SK-N-SH treated with all-trans-retinoic acid at 6 μM for 48 hours (cell line): Measurements from ENCODE around the gene GLDC.

ENCODE experiments used
- ATAC-seq: fragments of 200-7000 bp; cut with Tn5 transposase; 3 replicates; pipeline ENCODE4 v1.9.1; 2020; ENCODE audit warnings: mild to moderate bottlenecking, moderate library complexity
- ARNTL ChIP-seq: fragments of 450-650 bp; formaldehyde crosslinking; IDR thresholded peaks from 2 replicates; pipeline ENCODE4 v1.5.0; 2020; ENCODE audit warnings: low read depth, mild to moderate bottlenecking, moderate library complexity, borderline replicate concordance
- BACH2 ChIP-seq: fragments of 250-450 bp; sonication (Bioruptor Pico); IDR thresholded peaks from 2 replicates; pipeline ENCODE4 v1.9.0; 2021; ENCODE audit warnings: mild to moderate bottlenecking, borderline replicate concordance
- CSDC2 ChIP-seq: fragments of 250-450 bp; sonication (Bioruptor Pico); IDR thresholded peaks from 2 replicates; pipeline ENCODE4 v1.5.0; 2020; ENCODE audit warnings: mild to moderate bottlenecking, moderate library complexity
- ESRRG ChIP-seq: fragments of 250-450 bp; sonication (Bioruptor Pico); IDR thresholded peaks from 2 replicates; pipeline ENCODE4 v1.6.1; 2021; ENCODE audit warnings: mild to moderate bottlenecking
- GLIS3 ChIP-seq: fragments of 250-450 bp; sonication (Bioruptor Pico); IDR thresholded peaks from 2 replicates; pipeline ENCODE4 v1.5.0; 2020; ENCODE audit warnings: mild to moderate bottlenecking, moderate library complexity
- ISL1 ChIP-seq: fragments of 250-450 bp; sonication (Bioruptor Pico); IDR thresholded peaks from 2 replicates; pipeline ENCODE4 v2.1.2; 2022; ENCODE audit warnings: mild to moderate bottlenecking, moderate library complexity
- OSR1 ChIP-seq: fragments of 250-450 bp; sonication (Bioruptor Pico); IDR thresholded peaks from 2 replicates; pipeline ENCODE4 v1.8.0; 2022; ENCODE audit warnings: moderate library complexity, mild to moderate bottlenecking, inconsistent platforms
- PPARA ChIP-seq: fragments of 250-450 bp; sonication (Bioruptor Pico); IDR thresholded peaks from 2 replicates; pipeline ENCODE4 v1.5.0; 2020; ENCODE audit warnings: mild to moderate bottlenecking, borderline replicate concordance
- RARB ChIP-seq: fragments of 250-450 bp; sonication (Bioruptor Pico); IDR thresholded peaks from 2 replicates; pipeline ENCODE4 v1.8.0; 2021; ENCODE audit warnings: mild to moderate bottlenecking, moderate library complexity
- SNAI2 ChIP-seq: fragments of 250-450 bp; sonication (Bioruptor Pico); IDR thresholded peaks from 2 replicates; pipeline ENCODE4 v1.5.0; 2020; ENCODE audit warnings: mild to moderate bottlenecking, moderate library complexity
- TCF4 ChIP-seq: fragments of 250-450 bp; sonication (Bioruptor Pico); IDR thresholded peaks from 2 replicates; pipeline ENCODE4 v1.8.0; 2021; ENCODE audit warnings: mild to moderate bottlenecking, moderate library complexity, borderline replicate concordance
- ZC3H10 ChIP-seq: fragments of 250-450 bp; sonication (Bioruptor Pico); IDR thresholded peaks from 2 replicates; pipeline ENCODE4 v1.5.1; 2021; ENCODE audit warnings: mild to moderate bottlenecking, moderate library complexity
- ZFP3 ChIP-seq: fragments of 250-450 bp; sonication (Bioruptor Pico); IDR thresholded peaks from 2 replicates; pipeline ENCODE4 v1.5.0; 2020; ENCODE audit warnings: mild to moderate bottlenecking, moderate library complexity
- ZFP30 ChIP-seq: fragments of 450-650 bp; formaldehyde crosslinking; IDR thresholded peaks from 2 replicates; pipeline ENCODE4 v1.5.0; 2022; ENCODE audit warnings: mild to moderate bottlenecking, moderate library complexity
- ZNF565 ChIP-seq: fragments of 450-650 bp; formaldehyde crosslinking; conservative IDR thresholded peaks from 2 replicates; pipeline ENCODE4 v1.5.0; 2020; ENCODE audit warnings: low read depth, mild to moderate bottlenecking, moderate library complexity
- ZNF8 ChIP-seq: fragments of 450-650 bp; formaldehyde crosslinking; IDR thresholded peaks from 2 replicates; pipeline ENCODE4 v1.5.0; 2020; ENCODE audit warnings: mild to moderate bottlenecking, moderate library complexity
- TF ChIP-seq, protein P1 (sequence below): fragments of 250-450 bp; sonication (Bioruptor Pico); IDR thresholded peaks from 2 replicates; pipeline ENCODE4 v1.8.0; 2020; ENCODE audit warnings: mild to moderate bottlenecking, moderate library complexity, borderline replicate concordance
- TF ChIP-seq, protein P2 (sequence below): fragments of 250-450 bp; sonication (Bioruptor Pico); IDR thresholded peaks from 2 replicates; pipeline ENCODE4 v1.5.0; 2020; ENCODE audit warnings: mild to moderate bottlenecking, moderate library complexity
- TF ChIP-seq, protein P3 (sequence below): fragments of 250-450 bp; sonication (Bioruptor Pico); IDR thresholded peaks from 2 replicates; pipeline ENCODE4 v1.8.0; 2021; ENCODE audit warnings: low read depth, mild to moderate bottlenecking, moderate library complexity, borderline replicate concordance
- TF ChIP-seq, protein P4 (sequence below): fragments of 250-450 bp; sonication (Bioruptor Pico); IDR thresholded peaks from 2 replicates; pipeline ENCODE4 v1.5.1; 2020; ENCODE audit warnings: low read depth, mild to moderate bottlenecking, moderate library complexity

Gene GLDC

DNA sequence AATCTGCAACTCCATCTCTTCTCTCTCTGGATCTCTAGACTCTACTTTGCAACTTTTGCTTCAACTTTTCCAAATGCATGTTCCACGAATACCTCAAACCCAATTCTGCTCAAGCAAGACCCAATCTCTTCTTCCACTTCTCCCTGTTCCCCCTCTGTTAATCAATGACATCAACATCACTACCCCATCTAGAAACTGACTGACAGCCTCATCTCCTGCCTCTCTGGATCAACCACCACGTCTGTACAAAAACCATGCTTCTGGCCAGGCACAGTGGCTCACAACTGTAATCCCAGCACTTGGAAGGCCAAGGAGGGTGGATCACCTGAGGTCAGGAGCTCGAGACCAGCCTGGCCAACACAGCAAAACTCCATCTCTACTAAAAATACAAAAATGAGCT lies 12.2 kb downstream of the GLDC start (continued):
- TF ChIP-seq, protein P1, sequence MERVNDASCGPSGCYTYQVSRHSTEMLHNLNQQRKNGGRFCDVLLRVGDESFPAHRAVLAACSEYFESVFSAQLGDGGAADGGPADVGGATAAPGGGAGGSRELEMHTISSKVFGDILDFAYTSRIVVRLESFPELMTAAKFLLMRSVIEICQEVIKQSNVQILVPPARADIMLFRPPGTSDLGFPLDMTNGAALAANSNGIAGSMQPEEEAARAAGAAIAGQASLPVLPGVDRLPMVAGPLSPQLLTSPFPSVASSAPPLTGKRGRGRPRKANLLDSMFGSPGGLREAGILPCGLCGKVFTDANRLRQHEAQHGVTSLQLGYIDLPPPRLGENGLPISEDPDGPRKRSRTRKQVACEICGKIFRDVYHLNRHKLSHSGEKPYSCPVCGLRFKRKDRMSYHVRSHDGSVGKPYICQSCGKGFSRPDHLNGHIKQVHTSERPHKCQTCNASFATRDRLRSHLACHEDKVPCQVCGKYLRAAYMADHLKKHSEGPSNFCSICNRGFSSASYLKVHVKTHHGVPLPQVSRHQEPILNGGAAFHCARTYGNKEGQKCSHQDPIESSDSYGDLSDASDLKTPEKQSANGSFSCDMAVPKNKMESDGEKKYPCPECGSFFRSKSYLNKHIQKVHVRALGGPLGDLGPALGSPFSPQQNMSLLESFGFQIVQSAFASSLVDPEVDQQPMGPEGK (CRISPR knock-in tag), result no peak
- TF ChIP-seq PPARA (CRISPR knock-in tag) (no peak), TCF4 (CRISPR knock-in tag) (no peak), ESRRG (no peak), ISL1 (no peak)
- TF ChIP-seq, protein P2, sequence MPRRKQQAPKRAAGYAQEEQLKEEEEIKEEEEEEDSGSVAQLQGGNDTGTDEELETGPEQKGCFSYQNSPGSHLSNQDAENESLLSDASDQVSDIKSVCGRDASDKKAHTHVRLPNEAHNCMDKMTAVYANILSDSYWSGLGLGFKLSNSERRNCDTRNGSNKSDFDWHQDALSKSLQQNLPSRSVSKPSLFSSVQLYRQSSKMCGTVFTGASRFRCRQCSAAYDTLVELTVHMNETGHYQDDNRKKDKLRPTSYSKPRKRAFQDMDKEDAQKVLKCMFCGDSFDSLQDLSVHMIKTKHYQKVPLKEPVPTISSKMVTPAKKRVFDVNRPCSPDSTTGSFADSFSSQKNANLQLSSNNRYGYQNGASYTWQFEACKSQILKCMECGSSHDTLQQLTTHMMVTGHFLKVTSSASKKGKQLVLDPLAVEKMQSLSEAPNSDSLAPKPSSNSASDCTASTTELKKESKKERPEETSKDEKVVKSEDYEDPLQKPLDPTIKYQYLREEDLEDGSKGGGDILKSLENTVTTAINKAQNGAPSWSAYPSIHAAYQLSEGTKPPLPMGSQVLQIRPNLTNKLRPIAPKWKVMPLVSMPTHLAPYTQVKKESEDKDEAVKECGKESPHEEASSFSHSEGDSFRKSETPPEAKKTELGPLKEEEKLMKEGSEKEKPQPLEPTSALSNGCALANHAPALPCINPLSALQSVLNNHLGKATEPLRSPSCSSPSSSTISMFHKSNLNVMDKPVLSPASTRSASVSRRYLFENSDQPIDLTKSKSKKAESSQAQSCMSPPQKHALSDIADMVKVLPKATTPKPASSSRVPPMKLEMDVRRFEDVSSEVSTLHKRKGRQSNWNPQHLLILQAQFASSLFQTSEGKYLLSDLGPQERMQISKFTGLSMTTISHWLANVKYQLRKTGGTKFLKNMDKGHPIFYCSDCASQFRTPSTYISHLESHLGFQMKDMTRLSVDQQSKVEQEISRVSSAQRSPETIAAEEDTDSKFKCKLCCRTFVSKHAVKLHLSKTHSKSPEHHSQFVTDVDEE, result no peak

DNA sequence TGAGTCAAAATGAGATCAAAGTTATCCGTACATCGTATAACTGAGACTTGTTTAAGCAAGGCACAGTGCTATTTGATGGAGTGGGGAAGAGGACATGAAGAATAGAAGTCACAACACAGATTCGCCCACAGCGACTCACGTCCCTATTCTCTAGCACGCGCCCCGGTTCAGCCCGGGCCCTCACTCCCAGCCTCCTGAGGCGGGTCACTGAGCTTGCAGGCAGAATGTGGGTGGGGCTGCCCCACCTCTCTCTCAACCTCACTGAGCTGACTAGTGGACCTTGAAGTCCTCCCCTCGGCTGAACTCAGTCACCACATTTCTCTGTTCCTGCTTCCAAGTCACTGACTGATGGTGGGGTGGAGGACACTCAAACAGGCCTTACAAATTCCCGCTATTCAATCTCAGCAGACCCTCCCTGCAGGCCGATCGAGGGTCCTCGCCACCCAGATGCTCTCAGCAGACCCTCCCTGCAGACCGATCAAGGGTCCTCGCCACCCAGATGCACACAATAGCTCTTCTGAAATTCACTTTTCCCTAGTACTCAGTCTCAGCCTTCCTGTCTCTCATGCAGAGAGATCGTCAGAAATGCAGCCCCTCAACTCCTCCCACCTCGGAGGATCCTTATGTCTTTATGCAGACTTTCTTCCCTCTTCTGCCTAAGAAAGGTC lies 12.9 kb downstream of the GLDC start:
- no peak for ATAC-seq
- TF ChIP-seq BACH2 (CRISPR knock-in tag) (no peak), RARB (CRISPR knock-in tag) (no peak), ZNF8 (no peak), ZFP3 (CRISPR knock-in tag) (no peak), OSR1 (CRISPR knock-in tag) (no peak), ZNF565 (CRISPR knock-in tag) (no peak)
- TF ChIP-seq, protein P3, sequence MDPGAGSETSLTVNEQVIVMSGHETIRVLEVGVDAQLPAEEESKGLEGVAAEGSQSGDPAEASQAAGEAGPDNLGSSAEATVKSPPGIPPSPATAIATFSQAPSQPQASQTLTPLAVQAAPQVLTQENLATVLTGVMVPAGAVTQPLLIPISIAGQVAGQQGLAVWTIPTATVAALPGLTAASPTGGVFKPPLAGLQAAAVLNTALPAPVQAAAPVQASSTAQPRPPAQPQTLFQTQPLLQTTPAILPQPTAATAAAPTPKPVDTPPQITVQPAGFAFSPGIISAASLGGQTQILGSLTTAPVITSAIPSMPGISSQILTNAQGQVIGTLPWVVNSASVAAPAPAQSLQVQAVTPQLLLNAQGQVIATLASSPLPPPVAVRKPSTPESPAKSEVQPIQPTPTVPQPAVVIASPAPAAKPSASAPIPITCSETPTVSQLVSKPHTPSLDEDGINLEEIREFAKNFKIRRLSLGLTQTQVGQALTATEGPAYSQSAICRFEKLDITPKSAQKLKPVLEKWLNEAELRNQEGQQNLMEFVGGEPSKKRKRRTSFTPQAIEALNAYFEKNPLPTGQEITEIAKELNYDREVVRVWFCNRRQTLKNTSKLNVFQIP (CRISPR knock-in tag), result no peak
- TF ChIP-seq, protein P1 (CRISPR knock-in tag), result no peak
- TF ChIP-seq, protein P4, sequence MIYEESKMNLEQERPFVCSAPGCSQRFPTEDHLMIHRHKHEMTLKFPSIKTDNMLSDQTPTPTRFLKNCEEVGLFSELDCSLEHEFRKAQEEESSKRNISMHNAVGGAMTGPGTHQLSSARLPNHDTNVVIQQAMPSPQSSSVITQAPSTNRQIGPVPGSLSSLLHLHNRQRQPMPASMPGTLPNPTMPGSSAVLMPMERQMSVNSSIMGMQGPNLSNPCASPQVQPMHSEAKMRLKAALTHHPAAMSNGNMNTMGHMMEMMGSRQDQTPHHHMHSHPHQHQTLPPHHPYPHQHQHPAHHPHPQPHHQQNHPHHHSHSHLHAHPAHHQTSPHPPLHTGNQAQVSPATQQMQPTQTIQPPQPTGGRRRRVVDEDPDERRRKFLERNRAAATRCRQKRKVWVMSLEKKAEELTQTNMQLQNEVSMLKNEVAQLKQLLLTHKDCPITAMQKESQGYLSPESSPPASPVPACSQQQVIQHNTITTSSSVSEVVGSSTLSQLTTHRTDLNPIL (CRISPR knock-in tag), result no peak

DNA sequence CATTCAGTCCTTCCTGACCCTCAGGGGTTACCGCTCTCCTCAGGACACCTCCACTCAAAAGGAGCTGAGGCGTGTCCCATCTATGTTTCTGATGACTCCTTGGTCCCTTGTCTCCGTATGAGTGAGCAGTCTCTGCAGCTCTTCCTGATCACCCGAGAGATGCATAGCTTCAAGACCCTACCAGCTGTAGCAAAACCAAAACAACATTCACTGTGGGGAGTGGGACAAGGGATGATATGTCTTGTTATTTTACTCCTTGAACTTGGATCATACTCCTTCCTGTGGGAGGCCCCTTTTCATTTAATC lies 14.4 kb downstream of the GLDC start:
- no peak for ATAC-seq
- no peak for TF ChIP-seq ZFP3 (CRISPR knock-in tag)
- no peak for TF ChIP-seq CSDC2 (CRISPR knock-in tag)
- TF ChIP-seq, protein P1 (CRISPR knock-in tag), result no peak
- TF ChIP-seq ARNTL (CRISPR knock-in tag), result no peak
- TF ChIP-seq, protein P2, result no peak
- no peak for TF ChIP-seq GLIS3 (CRISPR knock-in tag)
- no peak for TF ChIP-seq TCF4 (CRISPR knock-in tag)
- TF ChIP-seq ZNF565 (CRISPR knock-in tag), result no peak
- no peak for TF ChIP-seq ZNF8
- no peak for TF ChIP-seq RARB (CRISPR knock-in tag)
- TF ChIP-seq ZC3H10 (CRISPR knock-in tag), result no peak
- no peak for TF ChIP-seq SNAI2 (CRISPR knock-in tag)
- TF ChIP-seq ZFP30 (CRISPR knock-in tag), result no peak
- TF ChIP-seq BACH2 (CRISPR knock-in tag), result no peak
- no peak for TF ChIP-seq ISL1
